T-cell (primary cell): ENCODE measurements around the gene FGGY. TPM values are rescaled to one million over a fixed set of nuclear protein-coding genes. Genes with fewer than 3 reads are reported as not detected.

Source experiments
- ATAC-seq, 4 experiments: fragments of 200-7000 bp in 3 of 4; fragments of 150-1000 bp in 1 of 4; cut with Tn5 transposase; replicated peaks in 1 of 4; 1 replicate in 3 of 4; 2 replicates in 1 of 4; pipeline ENCODE4 v1.10.0; 2021; ENCODE audit warnings: moderate library complexity in 3 of 4, mild to moderate bottlenecking in 2 of 4, moderate number of reproducible peaks in 1 of 4
- CTCF ChIA-PET, 2 donors: fragments of 300-600 bp; sonication (Branson Sonifier 250); formaldehyde crosslinking; loops; one replicate each; lab custom pipeline; 2022; ENCODE audit warnings: antibody characterized with exemption in 2 of 2; lab: Charles Lee
- POLR2A ChIA-PET, 2 donors: fragments of 300-600 bp; sonication (Branson Sonifier 250); formaldehyde crosslinking; loops; one replicate each; lab custom pipeline; 2022; ENCODE audit warnings: antibody characterized with exemption in 2 of 2; lab: Charles Lee
- DNase-seq, 35 experiments: peaks; one replicate each; pipeline versions ENCODE4 v3.0.0 to v3.0.0-alpha.2; 2013 to 2023
- H3K27ac ChIP-seq: one replicate; pipeline ENCODE4 v1.5.1; 2013; ENCODE audit warnings: low read length
- H3K27me3 ChIP-seq, 2 experiments: replicated peaks in 1 of 2; 1 replicate in 1 of 2; 2 replicates in 1 of 2; pipeline versions ENCODE4 v1.6.1 to v1.7.0; 2013; ENCODE audit warnings: low read length in 1 of 2, mixed read lengths in 1 of 2; ENCODE audit not compliant: control insufficient read depth in 2 of 2, insufficient read depth in 2 of 2; ENCODE audit errors: extremely low read depth in 1 of 2
- H3K36me3 ChIP-seq, 2 donors: 1 replicate in 1 of 2; 2 replicates in 1 of 2; pipeline versions ENCODE4 v1.6.1 to v1.7.0; 2013; ENCODE audit warnings: low read length in 1 of 2; ENCODE audit not compliant: control insufficient read depth in 2 of 2, insufficient read depth in 1 of 2; ENCODE audit errors: extremely low read depth in 1 of 2
- H3K4me1 ChIP-seq, 2 experiments: 1 replicate in 1 of 2; 2 replicates in 1 of 2; pipeline versions ENCODE4 v1.6.1 to v1.7.0; 2013; ENCODE audit warnings: low read length in 2 of 2, mixed read lengths in 1 of 2; ENCODE audit not compliant: insufficient read depth in 2 of 2, control insufficient read depth in 1 of 2; ENCODE audit errors: extremely low read depth in 1 of 2
- H3K4me3 ChIP-seq, 2 donors: 1 replicate in 1 of 2; 2 replicates in 1 of 2; pipeline versions ENCODE4 v1.5.1 to v1.7.0; 2013; ENCODE audit warnings: mild to moderate bottlenecking in 2 of 2, low read length in 1 of 2, moderate library complexity in 1 of 2; ENCODE audit not compliant: control insufficient read depth in 1 of 2; ENCODE audit errors: extremely low read depth in 1 of 2
- H3K9me3 ChIP-seq: 2 replicates; pipeline ENCODE4 v1.7.0; 2013
- H3K27ac Mint-ChIP-seq, 2 donors: one replicate each; pipeline ENCODE4 v1.8.0; 2020 to 2021; ENCODE audit warnings: mild to moderate bottlenecking in 2 of 2, mixed read lengths in 2 of 2
- H3K27me3 Mint-ChIP-seq, 2 donors: one replicate each; pipeline ENCODE4 v1.8.0; 2021 to 2022; ENCODE audit warnings: mixed read lengths in 2 of 2
- H3K36me3 Mint-ChIP-seq: one replicate; pipeline ENCODE4 v1.8.0; 2021; ENCODE audit warnings: mixed read lengths
- H3K4me1 Mint-ChIP-seq, 3 donors: one replicate each; pipeline ENCODE4 v1.8.0; 2020 to 2022; ENCODE audit warnings: mixed read lengths in 3 of 3, mild to moderate bottlenecking in 1 of 3
- H3K4me3 Mint-ChIP-seq, 3 donors: one replicate each; pipeline ENCODE4 v1.8.0; 2020 to 2022; ENCODE audit warnings: mild to moderate bottlenecking in 3 of 3, mixed read lengths in 3 of 3, moderate library complexity in 3 of 3
- H3K9me3 Mint-ChIP-seq, 3 donors: one replicate each; pipeline ENCODE4 v1.8.0; 2020 to 2022; ENCODE audit warnings: mixed read lengths in 3 of 3
- WGBS: methylation state at CpG from one replicate; pipeline ENCODE4 v1.1.5; 2013; ENCODE audit warnings: missing lambda C conversion rate; ENCODE audit not compliant: insufficient coverage; 5-methylcytosine and 5-hydroxymethylcytosine counted together
- total RNA-seq, 35 experiments: library from RNA in 6 of 35; stranded (reverse) in 6 of 35; fragments of 120-200 nt in 1 of 35; gene quantifications; one replicate each; pipeline versions ENCODE4 v1.2.1 to v1.2.4 and lab custom pipeline; 2013 to 2026

FGGY gene
- total RNA-seq, 5 donors from 2014 or later (not counting 1 experiment from before 2014, with no cell fraction given): 7.8 to 21.7 (median 12.6) TPM

GRCh38 chr1:59378621-59379370, 81.9 kb downstream of the FGGY start:
- ChIA-PET CTCF (interaction anchor here in 1 of 2 donors (0.6 kb wide), 1 partner anchor 49 kb away, joined by 4 read pairs; no protein-coding TSS in a partner anchor), POLR2A (no interaction called here)
- no peak overlapping the region for H3K27ac Mint-ChIP-seq
- no peaks in the 10 kb centered on the region for H3K9me3 Mint-ChIP-seq
- WGBS: no CpG with 5 or more reads among the region's 7 CpGs
- H3K27ac ChIP-seq: no peak overlapping the region
- ATAC-seq (no peak), DNase-seq (no peak)
- H3K4me3 Mint-ChIP-seq: no peak overlapping the region
- no peaks in the 10 kb centered on the region for H3K27me3 Mint-ChIP-seq
- no peaks in the 10 kb centered on the region for H3K4me1 Mint-ChIP-seq
- H3K27me3 ChIP-seq: no peaks in the 10 kb centered on the region
- H3K36me3 Mint-ChIP-seq: peaks cover 14% of the 10 kb centered on the region
- H3K4me1 ChIP-seq: no peaks in the 10 kb centered on the region
- no peaks in the 10 kb centered on the region for H3K36me3 ChIP-seq
- no peak overlapping the region for H3K4me3 ChIP-seq
- H3K9me3 ChIP-seq: no peaks in the 10 kb centered on the region

GRCh38 chr1:59379371-59379728, 82.5 kb downstream of the FGGY start:
- ATAC-seq (no peak), DNase-seq (no peak)
- Histone ChIP-seq H3K27ac (no peak overlapping the region), H3K27me3 (no peaks in the 10 kb centered on the region), H3K4me3 (no peak overlapping the region), H3K9me3 (no peaks in the 10 kb centered on the region), H3K36me3 (no peaks in the 10 kb centered on the region), H3K4me1 (no peaks in the 10 kb centered on the region)
- Mint-ChIP-seq H3K36me3 (peaks cover 14% of the 10 kb centered on the region), H3K4me1 (no peaks in the 10 kb centered on the region), H3K27me3 (no peaks in the 10 kb centered on the region), H3K4me3 (no peak overlapping the region), H3K9me3 (no peaks in the 10 kb centered on the region), H3K27ac (no peak overlapping the region)
- ChIA-PET POLR2A (no interaction called here), CTCF (interaction anchor here in 1 of 2 donors (0.6 kb wide), 1 partner anchor 49 kb away, joined by 4 read pairs; no protein-coding TSS in a partner anchor)

DNA sequence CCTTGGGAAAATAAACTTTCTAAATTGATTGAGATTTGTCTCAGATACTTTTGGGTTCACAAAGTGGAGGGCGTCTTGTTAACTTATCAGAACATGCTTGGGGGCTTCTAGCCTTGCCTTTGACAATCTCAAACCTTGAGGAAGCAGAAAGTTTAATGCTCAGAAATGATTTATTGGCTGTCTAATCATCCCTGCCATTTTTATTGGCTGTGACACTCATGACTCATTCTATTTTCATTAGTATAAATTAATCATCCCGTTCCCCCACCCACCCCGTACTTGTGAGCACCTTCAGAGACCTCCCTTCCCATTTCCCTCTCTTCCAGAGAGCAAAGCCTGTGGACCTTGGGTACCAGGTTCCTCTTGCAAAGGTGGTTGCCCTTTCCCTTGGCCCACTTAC, 87.1 kb downstream of the FGGY start:
- H3K27ac Mint-ChIP-seq: no peak overlapping the region
- no peak for DNase-seq
- no peak overlapping the region for H3K4me3 Mint-ChIP-seq
- Histone ChIP-seq H3K9me3 (no peaks in the 10 kb centered on the region), H3K36me3 (no peaks in the 10 kb centered on the region), H3K4me1 (no peaks in the 10 kb centered on the region), H3K27ac (no peak overlapping the region), H3K4me3 (no peak overlapping the region), H3K27me3 (no peaks in the 10 kb centered on the region)
- no peaks in the 10 kb centered on the region for H3K27me3 Mint-ChIP-seq
- ATAC-seq: no peak
- ChIA-PET POLR2A (interaction anchor here in 1 of 2 donors (0.6 kb wide), 1 partner anchor 101 kb away, joined by 3 read pairs; no protein-coding TSS in a partner anchor), CTCF (no interaction called here)
- peaks cover 15% of the 10 kb centered on the region for H3K36me3 Mint-ChIP-seq
- no peaks in the 10 kb centered on the region for H3K9me3 Mint-ChIP-seq
- no peaks in the 10 kb centered on the region for H3K4me1 Mint-ChIP-seq
- 90% methylated on average over 3 of the region's 3 CpGs for WGBS

GRCh38 chr1:59384443-59384842, 87.5 kb downstream of the FGGY start:
- CTCF ChIA-PET: interaction anchor here in 1 of 2 donors (0.5 kb wide), 1 partner anchor 364 kb away, joined by 3 read pairs; no protein-coding TSS in a partner anchor
- DNase-seq (no peak), ATAC-seq (no peak)
- H3K4me3 ChIP-seq: no peak overlapping the region
- no peak overlapping the region for H3K27ac ChIP-seq
- Mint-ChIP-seq H3K4me3 (no peak overlapping the region), H3K4me1 (no peaks in the 10 kb centered on the region), H3K9me3 (no peaks in the 10 kb centered on the region), H3K36me3 (peaks cover 18% of the 10 kb centered on the region), H3K27ac (no peak overlapping the region), H3K27me3 (no peaks in the 10 kb centered on the region)
- no peaks in the 10 kb centered on the region for H3K9me3 ChIP-seq
- WGBS: no CpG with 5 or more reads among the region's 1 CpG
- no peaks in the 10 kb centered on the region for H3K27me3 ChIP-seq
- H3K36me3 ChIP-seq: no peaks in the 10 kb centered on the region
- POLR2A ChIA-PET: interaction anchor here in 1 of 2 donors (0.6 kb wide), 1 partner anchor 101 kb away, joined by 3 read pairs; no protein-coding TSS in a partner anchor
- no peaks in the 10 kb centered on the region for H3K4me1 ChIP-seq

DNA sequence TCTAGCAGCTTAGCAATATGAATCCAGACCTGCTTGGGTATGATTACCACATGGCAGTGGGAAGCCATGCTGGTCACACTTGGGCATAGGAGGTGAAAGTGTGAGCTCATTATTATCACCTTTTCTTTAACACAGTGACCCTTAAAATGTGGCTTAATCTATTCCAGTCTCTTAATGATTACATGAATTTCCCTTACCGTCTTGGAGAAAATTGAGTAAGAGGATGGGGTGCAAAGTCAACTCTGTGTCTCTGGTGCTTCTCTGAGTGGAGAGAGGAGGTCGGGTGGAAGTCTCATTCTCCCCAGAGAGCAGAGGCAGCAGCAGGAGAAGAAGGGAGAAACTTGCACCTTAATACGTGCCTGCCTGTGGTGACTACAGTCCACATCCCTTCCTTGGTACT, 91.3 kb downstream of the FGGY start:
- H3K27me3 Mint-ChIP-seq: no peaks in the 10 kb centered on the region
- ChIA-PET POLR2A (interaction anchor here in 1 of 2 donors (0.6 kb wide), 1 partner anchor 13 kb away, joined by 3 read pairs; no protein-coding TSS in a partner anchor), CTCF (no interaction called here)
- H3K27me3 ChIP-seq: no peaks in the 10 kb centered on the region
- H3K36me3 ChIP-seq: no peaks in the 10 kb centered on the region
- H3K36me3 Mint-ChIP-seq: peaks cover 10% of the 10 kb centered on the region
- no peak overlapping the region for H3K27ac Mint-ChIP-seq
- no peak overlapping the region for H3K27ac ChIP-seq
- H3K9me3 ChIP-seq: no peaks in the 10 kb centered on the region
- H3K4me1 ChIP-seq: no peaks in the 10 kb centered on the region
- H3K9me3 Mint-ChIP-seq: no peaks in the 10 kb centered on the region
- H3K4me3 ChIP-seq: no peak overlapping the region
- ATAC-seq (no peak), DNase-seq (no peak)
- H3K4me3 Mint-ChIP-seq: no peak overlapping the region
- H3K4me1 Mint-ChIP-seq: peaks cover 5 to 11% (median 7%) of the 10 kb centered on the region in 3 donors
- no CpG with 5 or more reads among the region's 3 CpGs for WGBS

DNA sequence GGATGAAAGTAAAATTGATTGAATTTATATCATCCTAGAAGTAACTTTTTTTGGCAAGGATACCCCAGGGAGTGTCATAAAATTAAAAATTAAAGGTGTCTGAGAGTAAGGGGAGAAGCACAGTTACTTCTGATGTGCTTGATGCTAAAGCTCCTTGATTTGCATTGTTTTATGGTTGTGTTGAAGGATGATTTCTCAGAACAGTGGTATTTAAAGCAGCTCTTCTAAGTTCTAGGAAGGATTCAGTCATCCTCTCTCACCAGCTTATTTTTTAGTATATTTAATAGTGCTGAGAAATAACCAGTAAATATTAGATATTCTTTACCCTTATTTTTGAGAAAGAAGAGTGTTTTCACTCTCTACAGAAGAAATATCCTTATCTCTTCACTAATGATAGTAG, 93.0 kb downstream of the FGGY start:
- CTCF ChIA-PET: no interaction called here
- DNase-seq (no peak), ATAC-seq (no peak)
- Histone ChIP-seq H3K9me3 (no peaks in the 10 kb centered on the region), H3K36me3 (no peaks in the 10 kb centered on the region), H3K27ac (no peak overlapping the region), H3K4me3 (no peak overlapping the region), H3K4me1 (peaks cover 0 to 2% of the 10 kb centered on the region in 2 experiments), H3K27me3 (no peaks in the 10 kb centered on the region)
- peaks cover 10% of the 10 kb centered on the region for H3K36me3 Mint-ChIP-seq
- H3K4me3 Mint-ChIP-seq: no peak overlapping the region
- no peaks in the 10 kb centered on the region for H3K9me3 Mint-ChIP-seq
- peaks cover 7 to 16% (median 10%) of the 10 kb centered on the region in 3 donors for H3K4me1 Mint-ChIP-seq
- no peaks in the 10 kb centered on the region for H3K27me3 Mint-ChIP-seq
- POLR2A ChIA-PET: no interaction called here
- H3K27ac Mint-ChIP-seq: no peak overlapping the region
